ENCODE results near the gene IARS1. TPM values are rescaled to one million over a fixed set of nuclear protein-coding genes. Genes with fewer than 3 reads are reported as not detected.

IARS1 gene
- total and polyA plus RNA-seq, 2 of the 13 experiments (the other 11 are each of a cell fraction or from before 2014, with no cell fraction given): 55.9 to 185 TPM

GRCh38 chr9:92324889-92325268 lies 31.4 kb upstream of the IARS1 start (continued):
- TF ChIP-seq ETV5 (CRISPR knock-in tag; IDR thresholded peaks at IDR 0.05; ENCODE audit: borderline replicate concordance) (no peak), SUZ12 (IDR thresholded peaks at IDR 0.05; ENCODE audit: low read depth, low read length) (no peak), RCOR2 (CRISPR knock-in tag; IDR thresholded peaks at IDR 0.05) (no peak), ZNF354B (CRISPR knock-in tag; IDR thresholded peaks at IDR 0.05) (no peak), GRHL1 (CRISPR knock-in tag; conservative IDR thresholded peaks at IDR 0.05) (no peak), ZUFSP (CRISPR knock-in tag; IDR thresholded peaks at IDR 0.05; ENCODE audit: borderline replicate concordance) (no peak), ZBTB38 (CRISPR knock-in tag; IDR thresholded peaks at IDR 0.05) (no peak), HOXA9 (CRISPR knock-in tag; IDR thresholded peaks at IDR 0.05; ENCODE audit: borderline replicate concordance) (0 out of 2 replicates have a peak, but pooled peaks have one; percentile 2), PLSCR1 (CRISPR knock-in tag; IDR thresholded peaks at IDR 0.05; ENCODE audit: borderline replicate concordance) (0 out of 2 replicates have a peak, but pooled peaks have one; percentile 21), SP5 (CRISPR knock-in tag; IDR thresholded peaks at IDR 0.05; ENCODE audit: borderline replicate concordance, low read depth) (no peak), ZNF335 (CRISPR knock-in tag; IDR thresholded peaks at IDR 0.05) (no peak), BORCS8-MEF2B (CRISPR knock-in tag; IDR thresholded peaks at IDR 0.05) (no peak), ZFP37 (CRISPR knock-in tag; IDR thresholded peaks at IDR 0.05; ENCODE audit: borderline replicate concordance) (no peak), FOXP4 (CRISPR knock-in tag; IDR thresholded peaks at IDR 0.05) (0 out of 2 replicates have a peak, but pooled peaks have one; percentile 2), ZBTB20 (CRISPR knock-in tag; IDR thresholded peaks at IDR 0.05; ENCODE audit: borderline replicate concordance, low read depth) (peak; percentile 48; the same call in 1 of the 2 replicates), PAF1 (CRISPR knock-in tag; IDR thresholded peaks at IDR 0.05) (no peak), MYNN (CRISPR knock-in tag; IDR thresholded peaks at IDR 0.05; ENCODE audit: low read depth) (0 out of 2 replicates have a peak, but pooled peaks have one; percentile 14), MAFF (IDR thresholded peaks at IDR 0.05; ENCODE audit: low read depth, low read length) (no peak), ZNF564 (CRISPR knock-in tag; IDR thresholded peaks at IDR 0.05) (peak; percentile 62; the same call in 1 of the 2 replicates), TBX3 (IDR thresholded peaks at IDR 0.05; ENCODE audit: borderline replicate concordance) (no peak), ZBTB33 (CRISPR knock-in tag; IDR thresholded peaks at IDR 0.05) (no peak)
